ENCODE measurements around the gene SLC35B2. TPM values are rescaled to one million over a fixed set of nuclear protein-coding genes. Genes with fewer than 3 reads are reported as not detected.
A peak's percentile ranks its signal among the peaks of the same experiment; 100 is the strongest.

Gene SLC35B2
- polyA plus RNA-seq, 1 of the 3 experiments (the other 2 are of a cell fraction): 125 TPM

DNA sequence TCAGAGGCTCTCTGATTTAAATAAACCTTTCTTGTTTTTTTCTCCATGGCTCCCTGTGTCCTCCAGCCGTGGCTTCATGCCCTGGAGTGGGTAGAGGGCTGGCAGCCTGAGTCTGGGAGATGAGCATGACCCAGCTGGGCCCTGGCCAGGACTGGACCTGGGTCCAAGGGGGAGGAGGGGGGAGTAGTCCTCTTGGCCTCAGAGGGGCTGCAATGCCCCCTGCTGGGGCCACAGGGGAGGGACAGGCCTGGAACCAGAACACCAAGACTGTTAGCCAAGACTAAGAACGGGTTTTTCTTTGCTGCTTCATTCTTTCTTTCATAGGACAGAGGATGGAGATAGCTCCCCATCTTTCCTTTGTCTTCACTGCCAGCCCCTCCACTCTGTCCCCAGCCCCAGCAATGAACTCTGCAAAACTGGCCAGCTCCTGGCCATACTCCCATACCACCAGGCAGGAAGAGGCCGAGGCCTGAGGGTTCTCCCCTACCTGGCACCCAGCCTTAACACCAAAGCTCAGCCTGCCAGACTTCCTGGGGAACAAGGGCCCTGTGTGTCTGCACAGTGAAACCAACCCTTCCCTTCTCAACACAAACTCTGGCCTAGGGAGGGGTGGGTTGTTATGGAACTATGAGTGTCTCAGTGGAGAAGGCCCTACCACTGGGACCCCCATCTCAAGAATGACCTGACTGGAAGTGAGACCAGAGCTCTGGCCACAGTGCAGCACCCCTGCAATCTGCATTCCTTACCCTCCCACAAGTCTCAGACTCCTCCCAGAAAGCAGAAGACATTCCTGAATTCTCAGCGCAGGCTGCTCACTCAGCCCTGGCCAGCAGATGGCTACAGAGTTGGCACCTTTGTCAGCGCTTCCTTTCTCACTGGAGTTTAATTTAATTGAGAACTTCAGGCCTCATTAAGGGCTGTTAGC is 23.0 kb downstream of the SLC35B2 start:
- CTCF ChIA-PET: interaction anchor here (0.6 to 8.5 kb wide), 42 partner anchors 12 to 166 kb away, joined by 3 to 224 read pairs (median 8); partner anchors contain the start of genes HSP90AB1, MYMX, NFKBIE and SLC29A1
- 22% methylated on average over 5 of the region's 5 CpGs for WGBS (ENCODE audit: low lambda C conversion rate)
- Histone ChIP-seq H3K4me1 (ENCODE audit: control insufficient read depth in 1 of 2, insufficient read depth in 2 of 2, low read depth in 1 of 2, low read length in 1 of 2) (peaks cover 26 to 67% of the 10 kb centered on the region in 2 experiments), H3F3A (replicated peaks; ENCODE audit: insufficient read depth) (peaks cover 18% of the 10 kb centered on the region), H4K20me1 (ENCODE audit: insufficient read depth) (no peaks in the 10 kb centered on the region), H3K4me2 (peak overlapping the region; percentile 75; the same call in 1 of the 2 replicates), H3K36me3 (replicated peaks in 1 of 2; ENCODE audit: control insufficient read depth in 1 of 2, insufficient read depth in 2 of 2, low read length in 1 of 2) (peaks cover 0 to 6% of the 10 kb centered on the region in 2 experiments), H3K9me3 (no peaks in the 10 kb centered on the region), H3K79me2 (ENCODE audit: insufficient read depth) (no peaks in the 10 kb centered on the region), H3K9me2 (no peaks in the 10 kb centered on the region), H3K9ac (peak overlapping the region; percentile 31; the same call in 1 of the 2 replicates), H2AFZ (ENCODE audit: low read depth) (peak overlapping the region; percentile 77), H3K4me3 (ENCODE audit: low read depth in 2 of 2, low read length in 1 of 2) (no peak overlapping the region; a peak in 1 of 4 replicates), H3K27me3 (ENCODE audit: insufficient read depth) (no peaks in the 10 kb centered on the region), H3K27ac (ENCODE audit: low read depth in 2 of 2, low read length in 1 of 2) (peak overlapping the region; percentile 78 to 91)
- DNase-seq: peak; percentile 94
- POLR2A ChIA-PET: interaction anchor here (0.5 to 3.2 kb wide), 7 partner anchors 9 to 1305 kb away, joined by 3 to 48 read pairs (median 4); partner anchors contain the start of genes HSP90AB1 and SLC29A1
- TF ChIP-seq YY1 (IDR thresholded peaks at IDR 0.05; ENCODE audit: low read depth): no peak
- peak; percentile 5; the same call in 1 of the 2 replicates for TF ChIP-seq TAF1 (IDR thresholded peaks at IDR 0.05; ENCODE audit: borderline replicate concordance, low read depth, low read length)
- TF ChIP-seq TEAD4 (IDR thresholded peaks at IDR 0.05; ENCODE audit: borderline replicate concordance, insufficient read depth): no peak
- no peak for TF ChIP-seq MAX (IDR thresholded peaks at IDR 0.05; ENCODE audit: low read depth)
- 0 out of 2 replicates have a peak, but pooled peaks have one; percentile 17 for TF ChIP-seq SIN3A (IDR thresholded peaks at IDR 0.05; ENCODE audit: borderline replicate concordance, low read depth, low read length)
- TF ChIP-seq USF2 (IDR thresholded peaks at IDR 0.05; ENCODE audit: borderline replicate concordance, low read depth, low read length): no peak
- TF ChIP-seq CHD2 (IDR thresholded peaks at IDR 0.05; ENCODE audit: low read length, partially characterized antibody): peak; percentile 73
- no peak for TF ChIP-seq FOXM1 (IDR thresholded peaks at IDR 0.05; ENCODE audit: low read depth)
- TF ChIP-seq MEF2A (IDR thresholded peaks at IDR 0.05; ENCODE audit: borderline replicate concordance, low read depth): no peak
- TF ChIP-seq MXI1 (IDR thresholded peaks at IDR 0.05; ENCODE audit: low read depth, low read length): peak; percentile 80
- TF ChIP-seq USF1 (IDR thresholded peaks at IDR 0.05; ENCODE audit: borderline replicate concordance, low read depth): no peak
- no peak for TF ChIP-seq GABPA (IDR thresholded peaks at IDR 0.05; ENCODE audit: low read depth)
- peak; percentile 56; the same call in 1 of the 2 replicates for TF ChIP-seq TCF12 (IDR thresholded peaks at IDR 0.05)
- peak in 1 of 2 experiments; percentile 67; a peak in 2 of 4 replicates for TF ChIP-seq EP300 (IDR thresholded peaks at IDR 0.05; ENCODE audit: borderline replicate concordance in 1 of 2, low read depth in 1 of 2, low read length in 1 of 2)
- no peak for TF ChIP-seq JUND (IDR thresholded peaks at IDR 0.05)
- no peak; the same call in 1 of the 2 replicates for TF ChIP-seq FOXJ3 (CRISPR knock-in tag; IDR thresholded peaks at IDR 0.05)
- no peak; the same call in 1 of the 2 replicates for TF ChIP-seq RCOR1 (IDR thresholded peaks at IDR 0.05; ENCODE audit: low read length)
- no peak for TF ChIP-seq POLR2AphosphoS5 (IDR thresholded peaks at IDR 0.05; ENCODE audit: low read depth, low read length)
- TF ChIP-seq, protein P1, sequence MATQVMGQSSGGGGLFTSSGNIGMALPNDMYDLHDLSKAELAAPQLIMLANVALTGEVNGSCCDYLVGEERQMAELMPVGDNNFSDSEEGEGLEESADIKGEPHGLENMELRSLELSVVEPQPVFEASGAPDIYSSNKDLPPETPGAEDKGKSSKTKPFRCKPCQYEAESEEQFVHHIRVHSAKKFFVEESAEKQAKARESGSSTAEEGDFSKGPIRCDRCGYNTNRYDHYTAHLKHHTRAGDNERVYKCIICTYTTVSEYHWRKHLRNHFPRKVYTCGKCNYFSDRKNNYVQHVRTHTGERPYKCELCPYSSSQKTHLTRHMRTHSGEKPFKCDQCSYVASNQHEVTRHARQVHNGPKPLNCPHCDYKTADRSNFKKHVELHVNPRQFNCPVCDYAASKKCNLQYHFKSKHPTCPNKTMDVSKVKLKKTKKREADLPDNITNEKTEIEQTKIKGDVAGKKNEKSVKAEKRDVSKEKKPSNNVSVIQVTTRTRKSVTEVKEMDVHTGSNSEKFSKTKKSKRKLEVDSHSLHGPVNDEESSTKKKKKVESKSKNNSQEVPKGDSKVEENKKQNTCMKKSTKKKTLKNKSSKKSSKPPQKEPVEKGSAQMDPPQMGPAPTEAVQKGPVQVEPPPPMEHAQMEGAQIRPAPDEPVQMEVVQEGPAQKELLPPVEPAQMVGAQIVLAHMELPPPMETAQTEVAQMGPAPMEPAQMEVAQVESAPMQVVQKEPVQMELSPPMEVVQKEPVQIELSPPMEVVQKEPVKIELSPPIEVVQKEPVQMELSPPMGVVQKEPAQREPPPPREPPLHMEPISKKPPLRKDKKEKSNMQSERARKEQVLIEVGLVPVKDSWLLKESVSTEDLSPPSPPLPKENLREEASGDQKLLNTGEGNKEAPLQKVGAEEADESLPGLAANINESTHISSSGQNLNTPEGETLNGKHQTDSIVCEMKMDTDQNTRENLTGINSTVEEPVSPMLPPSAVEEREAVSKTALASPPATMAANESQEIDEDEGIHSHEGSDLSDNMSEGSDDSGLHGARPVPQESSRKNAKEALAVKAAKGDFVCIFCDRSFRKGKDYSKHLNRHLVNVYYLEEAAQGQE (IDR thresholded peaks at IDR 0.05; ENCODE audit: low read depth, low read length): no peak
- TF ChIP-seq, protein P2, sequence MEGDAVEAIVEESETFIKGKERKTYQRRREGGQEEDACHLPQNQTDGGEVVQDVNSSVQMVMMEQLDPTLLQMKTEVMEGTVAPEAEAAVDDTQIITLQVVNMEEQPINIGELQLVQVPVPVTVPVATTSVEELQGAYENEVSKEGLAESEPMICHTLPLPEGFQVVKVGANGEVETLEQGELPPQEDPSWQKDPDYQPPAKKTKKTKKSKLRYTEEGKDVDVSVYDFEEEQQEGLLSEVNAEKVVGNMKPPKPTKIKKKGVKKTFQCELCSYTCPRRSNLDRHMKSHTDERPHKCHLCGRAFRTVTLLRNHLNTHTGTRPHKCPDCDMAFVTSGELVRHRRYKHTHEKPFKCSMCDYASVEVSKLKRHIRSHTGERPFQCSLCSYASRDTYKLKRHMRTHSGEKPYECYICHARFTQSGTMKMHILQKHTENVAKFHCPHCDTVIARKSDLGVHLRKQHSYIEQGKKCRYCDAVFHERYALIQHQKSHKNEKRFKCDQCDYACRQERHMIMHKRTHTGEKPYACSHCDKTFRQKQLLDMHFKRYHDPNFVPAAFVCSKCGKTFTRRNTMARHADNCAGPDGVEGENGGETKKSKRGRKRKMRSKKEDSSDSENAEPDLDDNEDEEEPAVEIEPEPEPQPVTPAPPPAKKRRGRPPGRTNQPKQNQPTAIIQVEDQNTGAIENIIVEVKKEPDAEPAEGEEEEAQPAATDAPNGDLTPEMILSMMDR (IDR thresholded peaks at IDR 0.05): peak; percentile 90
- TF ChIP-seq GATA2 (CRISPR knock-in tag; IDR thresholded peaks at IDR 0.05): 0 out of 2 replicates have a peak, but pooled peaks have one; percentile 16
- no peak for TF ChIP-seq IRF3 (IDR thresholded peaks at IDR 0.05; ENCODE audit: low read depth, low read length)
- peak; percentile 81 for TF ChIP-seq NFIC (IDR thresholded peaks at IDR 0.05; ENCODE audit: borderline replicate concordance)
